ENCODE measurements around the gene XRCC2.

XRCC2 gene

DNA sequence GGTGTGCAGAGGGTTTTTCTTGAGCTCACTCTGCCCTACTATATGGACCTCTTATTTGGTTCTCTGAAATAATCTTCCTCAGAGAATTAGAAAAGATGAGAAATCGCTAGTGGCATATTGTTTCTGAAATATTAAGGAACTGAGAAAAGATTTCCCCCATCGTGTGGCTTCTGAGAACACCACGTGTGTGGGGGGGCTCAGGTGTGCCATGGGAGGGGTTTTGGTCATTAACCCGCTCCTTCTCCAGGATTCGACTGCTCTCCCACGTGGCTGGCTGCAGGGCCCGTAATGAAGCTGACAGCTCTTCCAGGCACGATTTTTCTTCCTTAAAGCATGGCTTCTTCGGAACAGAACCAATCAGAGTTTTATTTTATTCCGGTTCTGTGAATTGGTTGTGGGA is 67.7 kb downstream of the XRCC2 start:
- no peak for DNase-seq

DNA sequence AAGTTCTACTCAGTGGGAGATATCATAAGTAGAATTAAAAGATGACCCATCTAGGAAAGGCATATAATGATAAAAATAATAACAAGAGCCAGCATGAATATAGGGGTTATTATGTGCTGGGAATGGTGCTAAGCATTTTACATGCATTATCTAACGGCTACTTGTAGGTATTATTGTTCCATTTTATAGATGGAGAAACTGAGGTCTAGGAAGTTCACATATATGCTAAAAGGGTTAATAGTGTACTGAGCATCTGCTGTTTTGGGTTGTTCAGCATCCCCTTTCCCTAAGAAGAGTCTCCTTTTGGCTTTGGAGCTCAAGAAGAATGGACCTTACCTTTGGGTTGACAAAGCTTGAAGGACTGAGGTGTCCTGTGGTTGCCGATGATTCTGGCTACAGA is 68.9 kb downstream of the XRCC2 start:
- no peak for DNase-seq

GRCh38 chr7:152602962-152603361 is 73.0 kb downstream of the XRCC2 start:
- DNase-seq = no peak

DNA sequence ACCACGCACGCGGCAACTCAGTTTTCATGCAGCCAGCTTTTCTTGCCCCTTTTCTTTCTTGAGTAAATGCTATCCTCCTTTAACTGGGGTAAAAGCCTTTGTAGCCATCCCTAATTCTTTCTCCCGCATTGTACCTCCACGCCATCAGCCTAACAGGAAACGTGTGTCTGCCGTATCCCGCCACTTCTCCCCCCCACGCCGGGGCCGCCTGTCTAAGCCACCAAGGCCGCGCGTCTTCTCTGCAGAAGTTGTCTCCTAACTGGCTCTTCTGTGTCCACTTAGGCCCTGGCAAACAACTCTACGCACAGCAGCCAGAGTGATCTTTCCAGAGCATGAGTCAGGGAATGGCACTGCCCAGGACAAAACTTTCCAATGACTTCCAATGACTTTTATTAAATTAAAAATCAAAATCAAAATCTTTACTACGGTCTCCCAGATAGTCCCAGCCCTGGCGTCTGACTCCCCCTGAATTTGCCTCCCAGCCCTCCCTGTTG is 74.6 kb downstream of the XRCC2 start:
- no peak for DNase-seq

- DNase-seq = no peak
Observed at GRCh38 chr7:152600266-152600665, 75.7 kb downstream of the XRCC2 start.

GRCh38 chr7:152597507-152597906 is 78.4 kb downstream of the XRCC2 start:
- DNase-seq = no peak

- no peak for DNase-seq
Observed at GRCh38 chr7:152596824-152597223, 79.1 kb downstream of the XRCC2 start.

All from CD4-positive, alpha-beta T cell treated with Interleukin-10 for 1 hour (primary cell).